K562 (cell line): ENCODE data around the gene TFCP2L1. TPM values are rescaled to one million over a fixed set of nuclear protein-coding genes. Genes with fewer than 3 reads are reported as not detected.
A peak's percentile ranks its signal among the peaks of the same experiment; 100 is the strongest.

Source experiments
- ATAC-seq: fragments of 200-7000 bp; cut with Tn5 transposase; 3 replicates; pipeline ENCODE4 v1.9.1; 2020; ENCODE audit warnings: moderate library complexity
- BruUV-seq: library from RNA; stranded (reverse); fragments of 400-500 nt; replicated peaks from 2 replicates; lab custom pipeline; 2021; lab: Mats Ljungman, UMichigan
- CTCF ChIA-PET: fragments of 300-600 bp; formaldehyde crosslinking; extraction: SDS; loops from one replicate; lab custom pipeline; 2021; ENCODE audit warnings: low intra/inter-chr PET ratio; lab: Yijun Ruan, JAX
- POLR2A ChIA-PET: fragments of 300-600, 350-650 bp; sonication (Branson Sonifier 250); formaldehyde crosslinking; extraction: SDS; loops from one replicate; lab custom pipeline; 2021; ENCODE audit warnings: antibody characterized with exemption, inconsistent platforms; lab: Yijun Ruan, JAX
- DNase-seq, 4 experiments: peaks; one replicate each; pipeline versions ENCODE4 v3.0.0 to v3.0.0-alpha.2; 2011 to 2018; ENCODE audit warnings: low spot score in 3 of 4, mixed read lengths in 3 of 4; ENCODE audit errors: extremely low read depth in 1 of 4
- FAIRE-seq: peaks from 2 replicates; lab custom pipeline; 2011; peaks lifted over from hg19 to GRCh38; lab: Jason Lieb, UNC
- H2AFZ ChIP-seq: 2 replicates; pipeline ENCODE4 v1.6.0; 2011; ENCODE audit warnings: low read depth, low read length, control low read depth, inconsistent platforms
- H3K27ac ChIP-seq: fragments of 200-600 bp; 3 replicates; pipeline ENCODE4 v1.8.0; 2011; ENCODE audit warnings: low read depth, mild to moderate bottlenecking, control low read depth, inconsistent platforms, low read length, moderate library complexity, mixed read lengths; ENCODE audit errors: extremely low read depth
- H3K27me3 ChIP-seq, 2 experiments: fragments of 300-600 bp in 1 of 2; 2 replicates in 1 of 2; 3 replicates in 1 of 2; pipeline versions ENCODE4 v1.6.0 to v1.8.0; 2011; ENCODE audit warnings: inconsistent platforms in 2 of 2, low read length in 2 of 2, mild to moderate bottlenecking in 1 of 2, mixed read lengths in 1 of 2, moderate library complexity in 1 of 2; ENCODE audit not compliant: control insufficient read depth in 2 of 2, insufficient read depth in 2 of 2
- H3K36me3 ChIP-seq: fragments of 300-600 bp; 3 replicates; pipeline ENCODE4 v1.8.0; 2011; ENCODE audit warnings: mild to moderate bottlenecking, low read length, inconsistent platforms; ENCODE audit not compliant: control insufficient read depth, insufficient read depth
- H3K4me1 ChIP-seq, 2 experiments: fragments of 200-600 bp in 1 of 2; replicated peaks in 1 of 2; 2 replicates in 1 of 2; 3 replicates in 1 of 2; pipeline versions ENCODE4 v1.5.1 to v1.8.0; 2011; ENCODE audit warnings: inconsistent platforms in 2 of 2, low read length in 2 of 2, mild to moderate bottlenecking in 1 of 2, mixed read lengths in 1 of 2, moderate library complexity in 1 of 2; ENCODE audit not compliant: control insufficient read depth in 2 of 2, insufficient read depth in 2 of 2
- H3K4me2 ChIP-seq: 2 replicates; pipeline ENCODE4 v1.6.1; 2011; ENCODE audit warnings: low read length, control low read depth, inconsistent platforms, mixed read lengths; ENCODE audit not compliant: insufficient read depth
- H3K4me3 ChIP-seq: fragments of 200-600 bp; sonication (generic), shearing (Covaris generic); 2 replicates; pipeline ENCODE4 v1.5.1; 2016; ENCODE audit warnings: control low read depth, inconsistent platforms
- H3K79me2 ChIP-seq: fragments of 200-600 bp; 3 replicates; pipeline ENCODE4 v1.8.0; 2011; ENCODE audit warnings: low read length, inconsistent platforms; ENCODE audit not compliant: control insufficient read depth, insufficient read depth
- H3K9ac ChIP-seq, 2 experiments: 2 replicates each; pipeline versions ENCODE4 v1.6.0 to v1.6.1; 2011; ENCODE audit warnings: low read depth in 2 of 2, low read length in 2 of 2, control low read depth in 1 of 2, inconsistent platforms in 1 of 2, mild to moderate bottlenecking in 1 of 2, mixed read lengths in 1 of 2; ENCODE audit not compliant: insufficient read depth in 1 of 2
- H3K9me1 ChIP-seq: one replicate; pipeline ENCODE4 v1.6.0; 2011; ENCODE audit warnings: inconsistent platforms, mild to moderate bottlenecking, low read length, moderate library complexity; ENCODE audit not compliant: control insufficient read depth, insufficient read depth
- H3K9me3 ChIP-seq: replicated peaks from 2 replicates; pipeline ENCODE4 v1.5.1; 2011; ENCODE audit warnings: low read depth, low read length, inconsistent platforms; ENCODE audit not compliant: control insufficient read depth, insufficient read depth
- H4K20me1 ChIP-seq: replicated peaks from 2 replicates; pipeline ENCODE4 v1.6.1; 2011; ENCODE audit warnings: low read length, inconsistent platforms, mixed read lengths; ENCODE audit not compliant: control insufficient read depth, insufficient read depth
- GABPA ChIP-seq: fragments of 200-800 bp; sonication (Bioruptor generic); conservative IDR thresholded peaks from 2 replicates; pipeline ENCODE4 v1.6.1; 2016; ENCODE audit warnings: low read depth, missing genetic modification characterization, missing compliant biosample characterization
- NFIC ChIP-seq: fragments of 450-650 bp; IDR thresholded peaks from 2 replicates; pipeline ENCODE4 v1.6.1; 2017; ENCODE audit warnings: mild to moderate bottlenecking, inconsistent platforms
- NR3C1 ChIP-seq: sonication (generic); formaldehyde crosslinking; IDR thresholded peaks from 2 replicates; pipeline ENCODE4 v1.8.1; 2022; ENCODE audit warnings: missing genetic modification reagents
- ZNF75A ChIP-seq: fragments of 450-650 bp; formaldehyde crosslinking; IDR thresholded peaks from 2 replicates; pipeline ENCODE4 v1.4.0; 2020; ENCODE audit warnings: mild to moderate bottlenecking
- WGBS: fragments of 100-300 bp; shearing (Covaris generic); methylation state at CpG from one replicate; pipeline ENCODE4 v1.1.6; 2016; ENCODE audit warnings: low coverage, mixed read lengths; ENCODE audit not compliant: insufficient coverage; ENCODE audit errors: missing lambda C conversion rate; 5-methylcytosine and 5-hydroxymethylcytosine counted together
- in situ Hi-C: fragments of 300-500 bp; cut with MboI; formaldehyde crosslinking; loops from 4 replicates; pipeline ENCODE4 v1.15.0; 2018; ENCODE audit warnings: inconsistent platforms, mixed read lengths
- intact Hi-C: fragments of 100-400 bp; cut with micrococcal nuclease; formaldehyde crosslinking; loops from 2 replicates; pipeline ENCODE4 v1.14.2; 2022
- polyA plus RNA-seq, 8 experiments: library from polyadenylated mRNA; depleted of rRNA in 4 of 8; stranded (reverse) in 5 of 8; unstranded in 3 of 8; fragments of >200 nt; fragmentation: Nextera tagmentation in 2 of 8; fragmentation: Illumina TruSeq in 1 of 8; extraction: Ambion mirVana in 2 of 8; extraction: Trizol in 1 of 8; gene quantifications; 2 replicates each; pipeline versions ENCODE4 v1.2.1 to v1.2.3, GENCODE V29; 2011 to 2014; ENCODE audit warnings: inconsistent platforms in 1 of 8, missing spikeins in 1 of 8
- total RNA-seq, 7 experiments: library from RNA; depleted of rRNA in 6 of 7; stranded (reverse); fragments of >200 nt in 6 of 7; fragmentation: Illumina TruSeq in 2 of 7; extraction: Trizol in 2 of 7; gene quantifications; 2 replicates each; pipeline versions ENCODE4 v1.2.1 to v1.2.3, GENCODE V29; 2011 to 2021; ENCODE audit warnings: low replicate concordance in 1 of 7

The TFCP2L1 gene
- total and polyA plus RNA-seq, 9 of the 15 experiments (the other 6 are each of a cell fraction or from before 2014, with no cell fraction given), result 0.08 to 1.00 (median 0.42) TPM

- Histone ChIP-seq H3K9me3 (no peaks in the 10 kb centered on the region), H3K4me3 (no peak overlapping the region), H3K27me3 (peaks cover 6 to 58% of the 10 kb centered on the region in 2 experiments; a peak in 4 of 5 replicates), H3K9me1 (no peaks in the 10 kb centered on the region), H2AFZ (no peak overlapping the region), H3K4me2 (no peak overlapping the region), H3K36me3 (no peaks in the 10 kb centered on the region), H4K20me1 (no peaks in the 10 kb centered on the region; the same call in 1 of the 2 replicates), H3K79me2 (no peaks in the 10 kb centered on the region), H3K4me1 (no peaks in the 10 kb centered on the region; a peak in 1 of 5 replicates), H3K27ac (no peak overlapping the region), H3K9ac (no peak overlapping the region)
- no TSS peak for BruUV-seq
- no peak for TF ChIP-seq NR3C1 (CRISPR knock-in tag)
- TF ChIP-seq NFIC, result peak; percentile 56
- intact Hi-C loops, result no loop called here
- CTCF ChIA-PET, result no interaction called here
- FAIRE-seq (no peak), ATAC-seq (no peak), DNase-seq (no peak)
- in situ Hi-C loops, result no loop called here
- POLR2A ChIA-PET, result no interaction called here
- 9% methylated on average over 7 of the region's 7 CpGs for WGBS
Observed at GRCh38 chr2:121189661-121190381, 95.2 kb downstream of the TFCP2L1 start.

GRCh38 chr2:121189011-121189410 lies 96.0 kb downstream of the TFCP2L1 start:
- Histone ChIP-seq H3K27ac (no peak overlapping the region), H3K79me2 (no peaks in the 10 kb centered on the region), H4K20me1 (no peaks in the 10 kb centered on the region; the same call in 1 of the 2 replicates), H3K9me3 (no peaks in the 10 kb centered on the region), H3K4me2 (no peak overlapping the region), H2AFZ (no peak overlapping the region), H3K9me1 (no peaks in the 10 kb centered on the region), H3K36me3 (no peaks in the 10 kb centered on the region), H3K4me3 (no peak overlapping the region), H3K27me3 (peaks cover 2 to 60% of the 10 kb centered on the region in 2 experiments; a peak in 3 of 5 replicates), H3K9ac (no peak overlapping the region), H3K4me1 (no peaks in the 10 kb centered on the region; a peak in 1 of 5 replicates)
- in situ Hi-C loops, result no loop called here
- TF ChIP-seq GABPA (tag) (peak; percentile 44), ZNF75A (no peak)
- no TSS peak for BruUV-seq
- DNase-seq (no peak), ATAC-seq (no peak; the same call in 2 of the 3 replicates), FAIRE-seq (no peak)
- intact Hi-C loops, result no loop called here
- ChIA-PET CTCF (no interaction called here), POLR2A (interaction anchor here (1.2 kb wide), 1 partner anchor 8 kb away, joined by 4 read pairs; no protein-coding TSS in a partner anchor)
- WGBS, result 0% methylated on average over 3 of the region's 3 CpGs
